Esophagus squamous epithelium (tissue), 5 donors: ENCODE data around the gene RIC8A. TPM values are rescaled to one million over a fixed set of nuclear protein-coding genes. Genes with fewer than 3 reads are reported as not detected.

Source experiments
- DNase-seq: peaks from one replicate; lab custom pipeline; 2025; lab: John Stamatoyannopoulos, UW
- H3K27ac ChIP-seq, 4 donors: fragments of 200-600 bp; sonication (generic); one replicate each; pipeline ENCODE4 v1.5.1; 2016 to 2019; ENCODE audit warnings: mild to moderate bottlenecking in 1 of 4
- H3K27me3 ChIP-seq, 4 donors: fragments of 200-600 bp; sonication (generic); 1 replicate in 3 of 4; 2 replicates in 1 of 4; pipeline versions ENCODE4 v1.5.1 to v1.6.0; 2017 to 2021; ENCODE audit warnings: antibody characterized with exemption in 1 of 4
- H3K36me3 ChIP-seq, 3 donors: fragments of 200-600 bp; sonication (generic); one replicate each; pipeline ENCODE4 v1.5.1; 2016 to 2019
- H3K4me1 ChIP-seq, 3 donors: fragments of 200-600 bp; sonication (generic); one replicate each; pipeline ENCODE4 v1.5.1; 2017 to 2019
- H3K4me3 ChIP-seq, 4 donors: fragments of 200-600 bp; sonication (generic); 1 replicate in 3 of 4; 2 replicates in 1 of 4; pipeline ENCODE4 v1.5.1; 2016 to 2019; ENCODE audit warnings: mild to moderate bottlenecking in 2 of 4, moderate library complexity in 1 of 4
- H3K9me3 ChIP-seq, 3 donors: fragments of 200-600 bp; sonication (generic); one replicate each; pipeline ENCODE4 v1.5.1; 2016 to 2019
- POLR2A ChIP-seq, 4 donors: fragments of 450-650 bp; IDR thresholded peaks; one replicate each; pipeline ENCODE4 v1.6.1; 2017; ENCODE audit warnings: antibody characterized with exemption in 4 of 4, mild to moderate bottlenecking in 4 of 4, moderate library complexity in 3 of 4
- WGBS, 2 donors: methylation state at CpG; one replicate each; pipeline ENCODE4 v1.1.5; 2018; 5-methylcytosine and 5-hydroxymethylcytosine counted together
- intact Hi-C: fragments of 100-400 bp; cut with DNase I; formaldehyde crosslinking; loops from one replicate; pipeline ENCODE4 v1.15.0; 2022
- total RNA-seq, 4 donors: library from RNA; depleted of rRNA; stranded (reverse); fragments of >200 nt; gene quantifications; one replicate each; pipeline ENCODE4 v1.1.0, GENCODE V29; 2016
- TF ChIP-seq, protein P1 (sequence below), 6 experiments: fragments of 450-650 bp in 4 of 6; fragments of 200-600 bp in 2 of 6; sonication (generic) in 2 of 6; IDR thresholded peaks; one replicate each; pipeline ENCODE4 v1.5.1; 2016 to 2019; ENCODE audit warnings: antibody characterized with exemption in 6 of 6, mild to moderate bottlenecking in 4 of 6, moderate library complexity in 4 of 6
- donor health status: DM: yes; HTN: yes; CAD: no.

RIC8A gene
- total RNA-seq, 4 donors from 2014 or later = 48.3 to 71.1 (median 60.2) TPM

GRCh38 chr11:225734-226453, 18.4 kb downstream of the RIC8A start:
- H3K4me1 ChIP-seq = no peaks in the 10 kb centered on the region
- intact Hi-C loops = no loop called here
- 84 to 85% methylated on average over 10 of the region's 10 CpGs for WGBS, 2 donors
- no peaks in the 10 kb centered on the region for H3K9me3 ChIP-seq
- H3K27ac ChIP-seq = no peak overlapping the region
- H3K27me3 ChIP-seq = no peaks in the 10 kb centered on the region
- H3K36me3 ChIP-seq = peaks cover 0 to 57% (median 0%) of the 10 kb centered on the region in 3 donors
- H3K4me3 ChIP-seq = no peak overlapping the region
- DNase-seq = no peak
- TF ChIP-seq, protein P1, sequence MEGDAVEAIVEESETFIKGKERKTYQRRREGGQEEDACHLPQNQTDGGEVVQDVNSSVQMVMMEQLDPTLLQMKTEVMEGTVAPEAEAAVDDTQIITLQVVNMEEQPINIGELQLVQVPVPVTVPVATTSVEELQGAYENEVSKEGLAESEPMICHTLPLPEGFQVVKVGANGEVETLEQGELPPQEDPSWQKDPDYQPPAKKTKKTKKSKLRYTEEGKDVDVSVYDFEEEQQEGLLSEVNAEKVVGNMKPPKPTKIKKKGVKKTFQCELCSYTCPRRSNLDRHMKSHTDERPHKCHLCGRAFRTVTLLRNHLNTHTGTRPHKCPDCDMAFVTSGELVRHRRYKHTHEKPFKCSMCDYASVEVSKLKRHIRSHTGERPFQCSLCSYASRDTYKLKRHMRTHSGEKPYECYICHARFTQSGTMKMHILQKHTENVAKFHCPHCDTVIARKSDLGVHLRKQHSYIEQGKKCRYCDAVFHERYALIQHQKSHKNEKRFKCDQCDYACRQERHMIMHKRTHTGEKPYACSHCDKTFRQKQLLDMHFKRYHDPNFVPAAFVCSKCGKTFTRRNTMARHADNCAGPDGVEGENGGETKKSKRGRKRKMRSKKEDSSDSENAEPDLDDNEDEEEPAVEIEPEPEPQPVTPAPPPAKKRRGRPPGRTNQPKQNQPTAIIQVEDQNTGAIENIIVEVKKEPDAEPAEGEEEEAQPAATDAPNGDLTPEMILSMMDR (IDR thresholded peaks at IDR 0.05) = no peak
- no peak for TF ChIP-seq POLR2A (IDR thresholded peaks at IDR 0.05)

DNA sequence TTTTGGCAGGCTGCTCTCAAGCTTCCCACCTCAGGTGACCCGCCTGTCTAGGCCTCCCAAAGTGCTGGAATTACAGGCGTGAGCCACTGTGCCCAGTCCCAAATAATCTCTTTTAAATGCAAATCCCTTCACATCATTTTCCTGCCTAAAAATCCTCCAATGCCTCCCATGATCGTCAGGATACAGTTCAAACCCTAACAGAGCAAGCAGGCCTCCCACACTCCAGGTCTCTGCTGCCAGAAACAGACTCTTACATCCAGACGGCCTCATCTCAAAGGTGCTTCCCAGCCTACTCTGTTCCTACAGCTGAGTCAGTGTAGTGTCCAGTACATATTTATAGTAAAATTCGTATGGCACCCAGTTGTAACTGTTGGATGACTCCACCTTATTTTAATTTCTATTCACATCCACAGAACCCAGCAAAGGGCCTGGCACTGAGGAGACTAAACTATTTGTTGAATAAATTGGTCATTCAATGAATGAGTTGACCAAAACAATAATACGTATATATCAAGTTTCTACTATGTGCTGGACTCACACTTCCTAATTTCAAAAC, 20.4 kb downstream of the RIC8A start:
- Histone ChIP-seq H3K27me3 (no peaks in the 10 kb centered on the region), H3K4me1 (no peaks in the 10 kb centered on the region), H3K27ac (no peak overlapping the region), H3K4me3 (no peak overlapping the region), H3K9me3 (no peaks in the 10 kb centered on the region), H3K36me3 (peaks cover 0 to 58% (median 0%) of the 10 kb centered on the region in 3 donors)
- no peak for DNase-seq
- TF ChIP-seq, protein P1 (IDR thresholded peaks at IDR 0.05) = no peak
- no peak for TF ChIP-seq POLR2A (IDR thresholded peaks at IDR 0.05)
- intact Hi-C loops = no loop called here
- 81 to 86% methylated on average over 6 of the region's 6 CpGs for WGBS, 2 donors

- intact Hi-C loops = loop anchor here (10.0 kb wide), 1 partner anchor 274 kb away; the partner anchor contains the start of gene RNH1
- Histone ChIP-seq H3K4me1 (peaks cover 0 to 11% (median 7%) of the 10 kb centered on the region in 3 donors), H3K27me3 (no peaks in the 10 kb centered on the region), H3K4me3 (no peak overlapping the region), H3K27ac (no peak overlapping the region), H3K36me3 (peaks cover 0 to 47% (median 0%) of the 10 kb centered on the region in 3 donors), H3K9me3 (no peaks in the 10 kb centered on the region)
- TF ChIP-seq, protein P1 (IDR thresholded peaks at IDR 0.05) = no peak
- no peak for TF ChIP-seq POLR2A (IDR thresholded peaks at IDR 0.05)
- DNase-seq = no peak
- WGBS, 2 donors = 91 to 95% methylated on average over 10 of the region's 10 CpGs
Observed at GRCh38 chr11:230431-230830, 22.9 kb downstream of the RIC8A start.

GRCh38 chr11:232783-233565, 25.5 kb downstream of the RIC8A start:
- 84 to 87% methylated on average over 19 to 20 of the region's 20 CpGs for WGBS, 2 donors
- H3K27me3 ChIP-seq = no peaks in the 10 kb centered on the region
- intact Hi-C loops = loop anchor here (10.0 kb wide), 1 partner anchor 272 kb away; the partner anchor contains the start of gene RNH1
- H3K9me3 ChIP-seq = no peaks in the 10 kb centered on the region
- TF ChIP-seq POLR2A (IDR thresholded peaks at IDR 0.05) = no peak
- TF ChIP-seq, protein P1 (IDR thresholded peaks at IDR 0.05) = no peak
- no peak overlapping the region for H3K27ac ChIP-seq
- H3K4me3 ChIP-seq = no peak overlapping the region
- DNase-seq = no peak
- H3K4me1 ChIP-seq = peaks cover 6 to 24% (median 16%) of the 10 kb centered on the region in 3 donors
- H3K36me3 ChIP-seq = peaks cover 0 to 38% (median 0%) of the 10 kb centered on the region in 3 donors
